ENCODE measurements around the gene DMRT3. TPM values are rescaled to one million over a fixed set of nuclear protein-coding genes. Genes with fewer than 3 reads are reported as not detected.
A peak's percentile ranks its signal among the peaks of the same experiment; 100 is the strongest.

Gene DMRT3
- total RNA-seq, 2 experiments from 2014 or later, result not detected

- Mint-ChIP-seq H3K27ac (no peak overlapping the region), H3K27me3 (peaks cover 61% of the 10 kb centered on the region), H3K4me1 (no peaks in the 10 kb centered on the region), H3K4me3 (no peak overlapping the region), H3K36me3 (ENCODE audit: low read depth) (no peaks in the 10 kb centered on the region), H3K9me3 (no peaks in the 10 kb centered on the region)
- CTCF ChIA-PET, result no interaction called here
- DNase-seq, result no peak
- POLR2A ChIA-PET, result no interaction called here
Observed at GRCh38 chr9:962023-962422, 14.4 kb upstream of the DMRT3 start.

- CTCF ChIA-PET, result interaction anchor here (1.3 kb wide), 1 partner anchor 39 kb away, joined by 4 read pairs; no protein-coding TSS in a partner anchor
- H3K9me3 Mint-ChIP-seq, result no peaks in the 10 kb centered on the region
- H3K27ac Mint-ChIP-seq, result no peak overlapping the region
Observed at GRCh38 chr9:965497-965896, 11.0 kb upstream of the DMRT3 start.

GRCh38 chr9:966870-967269 lies 9.6 kb upstream of the DMRT3 start:
- DNase-seq, result no peak
- Mint-ChIP-seq H3K4me3 (no peak overlapping the region), H3K9me3 (no peaks in the 10 kb centered on the region), H3K4me1 (peaks cover 9% of the 10 kb centered on the region), H3K27me3 (peaks cover 82% of the 10 kb centered on the region), H3K27ac (no peak overlapping the region), H3K36me3 (ENCODE audit: low read depth) (peaks cover 3% of the 10 kb centered on the region)
- ChIA-PET CTCF (interaction anchor here (1.3 kb wide), 1 partner anchor 38 kb away, joined by 4 read pairs; no protein-coding TSS in a partner anchor), POLR2A (no interaction called here)

More at GRCh38 chr9:965497-965896, 11.0 kb upstream of the DMRT3 start:
- Mint-ChIP-seq H3K4me3 (no peak overlapping the region), H3K27me3 (peaks cover 86% of the 10 kb centered on the region), H3K36me3 (ENCODE audit: low read depth) (peaks cover 3% of the 10 kb centered on the region), H3K4me1 (peaks cover 7% of the 10 kb centered on the region)
- POLR2A ChIA-PET, result no interaction called here
- no peak for DNase-seq

GRCh38 chr9:967436-967835 lies 9.0 kb upstream of the DMRT3 start:
- no peak overlapping the region for H3K27ac Mint-ChIP-seq
- H3K9me3 Mint-ChIP-seq, result no peaks in the 10 kb centered on the region
- peaks cover 83% of the 10 kb centered on the region for H3K27me3 Mint-ChIP-seq
- CTCF ChIA-PET, result no interaction called here
- no peak for DNase-seq
- no peak overlapping the region for H3K4me3 Mint-ChIP-seq
- POLR2A ChIA-PET, result no interaction called here
- H3K36me3 Mint-ChIP-seq (ENCODE audit: low read depth), result peaks cover 3% of the 10 kb centered on the region
- H3K4me1 Mint-ChIP-seq, result peaks cover 9% of the 10 kb centered on the region

- DNase-seq, result no peak
- CTCF ChIA-PET, result no interaction called here
- POLR2A ChIA-PET, result no interaction called here
Observed at GRCh38 chr9:967903-968641, 8.4 kb upstream of the DMRT3 start.

GRCh38 chr9:969310-970150 lies 6.9 kb upstream of the DMRT3 start:
- CTCF ChIA-PET, result no interaction called here
- POLR2A ChIA-PET, result no interaction called here
- Mint-ChIP-seq H3K9me3 (no peaks in the 10 kb centered on the region), H3K4me3 (no peak overlapping the region), H3K27ac (no peak overlapping the region), H3K4me1 (peaks cover 12% of the 10 kb centered on the region), H3K27me3 (peaks cover 87% of the 10 kb centered on the region), H3K36me3 (ENCODE audit: low read depth) (peaks cover 10% of the 10 kb centered on the region)
- no peak for DNase-seq

More at GRCh38 chr9:967903-968641, 8.4 kb upstream of the DMRT3 start:
- Mint-ChIP-seq H3K4me1 (peaks cover 9% of the 10 kb centered on the region), H3K9me3 (no peaks in the 10 kb centered on the region), H3K27ac (no peak overlapping the region), H3K27me3 (peaks cover 82% of the 10 kb centered on the region), H3K4me3 (no peak overlapping the region), H3K36me3 (ENCODE audit: low read depth) (peaks cover 3% of the 10 kb centered on the region)

- DNase-seq, result no peak
- Mint-ChIP-seq H3K27ac (peak overlapping the region; percentile 45), H3K27me3 (peaks cover 88% of the 10 kb centered on the region), H3K4me3 (no peak overlapping the region), H3K4me1 (peaks cover 12% of the 10 kb centered on the region), H3K36me3 (ENCODE audit: low read depth) (peaks cover 10% of the 10 kb centered on the region), H3K9me3 (no peaks in the 10 kb centered on the region)
- CTCF ChIA-PET, result no interaction called here
- POLR2A ChIA-PET, result no interaction called here
Observed at GRCh38 chr9:970151-970996, 6.1 kb upstream of the DMRT3 start.

- H3K27ac Mint-ChIP-seq, result no peak overlapping the region
- POLR2A ChIA-PET, result no interaction called here
- no peaks in the 10 kb centered on the region for H3K9me3 Mint-ChIP-seq
- no peak overlapping the region for H3K4me3 Mint-ChIP-seq
- peaks cover 10% of the 10 kb centered on the region for H3K36me3 Mint-ChIP-seq (ENCODE audit: low read depth)
- peaks cover 82% of the 10 kb centered on the region for H3K27me3 Mint-ChIP-seq
- DNase-seq, result no peak
- CTCF ChIA-PET, result no interaction called here
- peaks cover 16% of the 10 kb centered on the region for H3K4me1 Mint-ChIP-seq
Observed at GRCh38 chr9:971901-972500, 4.5 kb upstream of the DMRT3 start.

GRCh38 chr9:972501-973294 lies 3.8 kb upstream of the DMRT3 start:
- peaks cover 80% of the 10 kb centered on the region for H3K27me3 Mint-ChIP-seq
- H3K4me3 Mint-ChIP-seq, result no peak overlapping the region
- POLR2A ChIA-PET, result no interaction called here
- H3K36me3 Mint-ChIP-seq (ENCODE audit: low read depth), result peaks cover 10% of the 10 kb centered on the region
- H3K4me1 Mint-ChIP-seq, result peaks cover 16% of the 10 kb centered on the region
- no peaks in the 10 kb centered on the region for H3K9me3 Mint-ChIP-seq
- CTCF ChIA-PET, result no interaction called here
- no peak overlapping the region for H3K27ac Mint-ChIP-seq
- DNase-seq, result no peak

GRCh38 chr9:973295-973834 lies 3.1 kb upstream of the DMRT3 start:
- ChIA-PET POLR2A (no interaction called here), CTCF (no interaction called here)
- DNase-seq, result no peak
- no peak overlapping the region for H3K4me3 Mint-ChIP-seq
- peaks cover 12% of the 10 kb centered on the region for H3K36me3 Mint-ChIP-seq (ENCODE audit: low read depth)
- H3K9me3 Mint-ChIP-seq, result no peaks in the 10 kb centered on the region
- peaks cover 12% of the 10 kb centered on the region for H3K4me1 Mint-ChIP-seq
- peak overlapping the region; percentile 3 for H3K27ac Mint-ChIP-seq
- H3K27me3 Mint-ChIP-seq, result peaks cover 80% of the 10 kb centered on the region

- Mint-ChIP-seq H3K27me3 (peaks cover 80% of the 10 kb centered on the region), H3K4me1 (peaks cover 12% of the 10 kb centered on the region), H3K4me3 (no peak overlapping the region), H3K27ac (no peak overlapping the region), H3K36me3 (ENCODE audit: low read depth) (peaks cover 12% of the 10 kb centered on the region), H3K9me3 (no peaks in the 10 kb centered on the region)
- ChIA-PET CTCF (interaction anchor here (1.5 kb wide), 1 partner anchor 23 kb away, joined by 3 read pairs; no protein-coding TSS in a partner anchor), POLR2A (no interaction called here)
- DNase-seq, result no peak
Observed at GRCh38 chr9:974031-974995, 2.1 kb upstream of the DMRT3 start.
